ENCODE measurements around the gene ACER2. TPM values are rescaled to one million over a fixed set of nuclear protein-coding genes. Genes with fewer than 3 reads are reported as not detected.

The ACER2 gene
- total RNA-seq, 1 experiment from 2014 or later = 0.84 TPM

DNA sequence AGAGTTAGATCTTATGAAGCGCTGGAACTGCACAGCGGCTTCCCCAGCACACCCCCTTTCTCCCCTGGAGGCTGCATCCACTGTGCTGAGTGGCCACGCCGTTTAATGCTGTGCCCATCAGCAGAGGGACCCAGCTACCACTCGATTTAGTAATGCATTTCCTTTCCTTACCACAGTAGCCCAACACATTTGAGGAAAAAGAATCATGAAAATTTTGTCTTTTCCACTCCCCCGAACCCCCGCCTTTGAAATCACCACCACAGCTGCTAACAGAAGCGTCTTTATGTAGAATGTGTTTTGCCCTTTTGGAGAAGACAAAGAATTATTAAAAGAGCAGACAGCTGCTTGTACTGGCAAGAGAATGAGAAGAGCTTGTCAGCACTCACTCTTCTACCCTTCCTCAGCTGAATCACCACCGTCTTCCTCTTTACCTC, 73.2 kb downstream of the ACER2 start:
- BruUV-seq (replicated peaks) = no TSS peak
- Histone ChIP-seq H3K9me3 (ENCODE audit: low read depth, low read length, poor library complexity, severe bottlenecking) (no peaks in the 10 kb centered on the region), H3K27ac (ENCODE audit: low read depth, low read length, poor library complexity, severe bottlenecking) (no peak overlapping the region), H3K27me3 (replicated peaks; ENCODE audit: insufficient read depth, low read depth, low read length, poor library complexity) (no peaks in the 10 kb centered on the region), H3K4me3 (ENCODE audit: low read depth, low read length, poor library complexity, severe bottlenecking) (no peak overlapping the region), H3K4me1 (ENCODE audit: insufficient read depth, low read length, poor library complexity, severe bottlenecking) (no peaks in the 10 kb centered on the region), H3K36me3 (ENCODE audit: insufficient read depth, low read length, poor library complexity, severe bottlenecking) (no peaks in the 10 kb centered on the region)
- TF ChIP-seq, protein P1, sequence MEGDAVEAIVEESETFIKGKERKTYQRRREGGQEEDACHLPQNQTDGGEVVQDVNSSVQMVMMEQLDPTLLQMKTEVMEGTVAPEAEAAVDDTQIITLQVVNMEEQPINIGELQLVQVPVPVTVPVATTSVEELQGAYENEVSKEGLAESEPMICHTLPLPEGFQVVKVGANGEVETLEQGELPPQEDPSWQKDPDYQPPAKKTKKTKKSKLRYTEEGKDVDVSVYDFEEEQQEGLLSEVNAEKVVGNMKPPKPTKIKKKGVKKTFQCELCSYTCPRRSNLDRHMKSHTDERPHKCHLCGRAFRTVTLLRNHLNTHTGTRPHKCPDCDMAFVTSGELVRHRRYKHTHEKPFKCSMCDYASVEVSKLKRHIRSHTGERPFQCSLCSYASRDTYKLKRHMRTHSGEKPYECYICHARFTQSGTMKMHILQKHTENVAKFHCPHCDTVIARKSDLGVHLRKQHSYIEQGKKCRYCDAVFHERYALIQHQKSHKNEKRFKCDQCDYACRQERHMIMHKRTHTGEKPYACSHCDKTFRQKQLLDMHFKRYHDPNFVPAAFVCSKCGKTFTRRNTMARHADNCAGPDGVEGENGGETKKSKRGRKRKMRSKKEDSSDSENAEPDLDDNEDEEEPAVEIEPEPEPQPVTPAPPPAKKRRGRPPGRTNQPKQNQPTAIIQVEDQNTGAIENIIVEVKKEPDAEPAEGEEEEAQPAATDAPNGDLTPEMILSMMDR (conservative IDR thresholded peaks at IDR 0.05; ENCODE audit: low read depth, low read length) = no peak
- no peak for TF ChIP-seq EZH2 (IDR thresholded peaks at IDR 0.05; ENCODE audit: borderline replicate concordance, low read depth, low read length, poor library complexity, severe bottlenecking)
- ChIA-PET POLR2A (ENCODE audit: low non-redundant PET) (no interaction called here), CTCF (no interaction called here)
- intact Hi-C loops (cut with micrococcal nuclease; ENCODE audit: unreplicated experiment) = no loop called here
- no peak for DNase-seq (ENCODE audit: low spot score)

GRCh38 chr9:19484699-19485098, 75.9 kb downstream of the ACER2 start:
- Histone ChIP-seq H3K27ac (ENCODE audit: low read depth, low read length, poor library complexity, severe bottlenecking) (no peak overlapping the region), H3K9me3 (ENCODE audit: low read depth, low read length, poor library complexity, severe bottlenecking) (no peaks in the 10 kb centered on the region), H3K4me1 (ENCODE audit: insufficient read depth, low read length, poor library complexity, severe bottlenecking) (no peaks in the 10 kb centered on the region), H3K36me3 (ENCODE audit: insufficient read depth, low read length, poor library complexity, severe bottlenecking) (no peaks in the 10 kb centered on the region), H3K27me3 (replicated peaks; ENCODE audit: insufficient read depth, low read depth, low read length, poor library complexity) (no peaks in the 10 kb centered on the region), H3K4me3 (ENCODE audit: low read depth, low read length, poor library complexity, severe bottlenecking) (no peak overlapping the region)
- intact Hi-C loops (cut with micrococcal nuclease; ENCODE audit: unreplicated experiment) = no loop called here
- no peak for TF ChIP-seq EZH2 (IDR thresholded peaks at IDR 0.05; ENCODE audit: borderline replicate concordance, low read depth, low read length, poor library complexity, severe bottlenecking)
- TF ChIP-seq, protein P1 (conservative IDR thresholded peaks at IDR 0.05; ENCODE audit: low read depth, low read length) = no peak
- no peak for DNase-seq (ENCODE audit: low spot score)
- BruUV-seq (replicated peaks) = no TSS peak
- ChIA-PET POLR2A (ENCODE audit: low non-redundant PET) (no interaction called here), CTCF (no interaction called here)

GRCh38 chr9:19485193-19485592, 76.4 kb downstream of the ACER2 start:
- H3K9me3 ChIP-seq (ENCODE audit: low read depth, low read length, poor library complexity, severe bottlenecking) = no peaks in the 10 kb centered on the region
- H3K27me3 ChIP-seq (replicated peaks; ENCODE audit: insufficient read depth, low read depth, low read length, poor library complexity) = no peaks in the 10 kb centered on the region
- BruUV-seq (replicated peaks) = no TSS peak
- TF ChIP-seq, protein P1 (conservative IDR thresholded peaks at IDR 0.05; ENCODE audit: low read depth, low read length) = no peak
- TF ChIP-seq EZH2 (IDR thresholded peaks at IDR 0.05; ENCODE audit: borderline replicate concordance, low read depth, low read length, poor library complexity, severe bottlenecking) = no peak
- ChIA-PET CTCF (no interaction called here), POLR2A (ENCODE audit: low non-redundant PET) (no interaction called here)
- intact Hi-C loops (cut with micrococcal nuclease; ENCODE audit: unreplicated experiment) = no loop called here
- DNase-seq (ENCODE audit: low spot score) = no peak
- H3K36me3 ChIP-seq (ENCODE audit: insufficient read depth, low read length, poor library complexity, severe bottlenecking) = no peaks in the 10 kb centered on the region
- no peak overlapping the region for H3K4me3 ChIP-seq (ENCODE audit: low read depth, low read length, poor library complexity, severe bottlenecking)
- no peak overlapping the region for H3K27ac ChIP-seq (ENCODE audit: low read depth, low read length, poor library complexity, severe bottlenecking)
- H3K4me1 ChIP-seq (ENCODE audit: insufficient read depth, low read length, poor library complexity, severe bottlenecking) = no peaks in the 10 kb centered on the region

Data from A673 (cell line).